ENCODE measurements around the gene GPR27.

GRCh38 chr3:71771126-71771525 lies 17.5 kb downstream of the GPR27 start:
- no peak for TF ChIP-seq PML (IDR thresholded peaks at IDR 0.05; ENCODE audit: low read length)
- no peak for TF ChIP-seq CTCF (IDR thresholded peaks at IDR 0.05 in 2 of 3, conservative IDR thresholded peaks at IDR 0.05 in 1 of 3; ENCODE audit: control insufficient read depth in 2 of 3, extremely low read depth in 1 of 3, insufficient read depth in 1 of 3, low read depth in 3 of 3, low read length in 3 of 3)
- no peak for TF ChIP-seq EGR1 (IDR thresholded peaks at IDR 0.05; ENCODE audit: borderline replicate concordance in 1 of 2, low read depth in 2 of 2, low read length in 2 of 2)
- TF ChIP-seq E4F1 (IDR thresholded peaks at IDR 0.05; ENCODE audit: borderline replicate concordance, partially characterized antibody) = no peak
- no peak for TF ChIP-seq TCF7 (IDR thresholded peaks at IDR 0.05; ENCODE audit: borderline replicate concordance)
- TF ChIP-seq ZBTB11 (CRISPR knock-in tag; IDR thresholded peaks at IDR 0.05) = no peak
- TF ChIP-seq SUZ12 (IDR thresholded peaks at IDR 0.05; ENCODE audit: unreplicated experiment) = no peak
- no peak for TF ChIP-seq CEBPB (IDR thresholded peaks at IDR 0.05; ENCODE audit: borderline replicate concordance in 1 of 2, low read depth in 2 of 2, low read length in 2 of 2)
- TF ChIP-seq EZH2 (IDR thresholded peaks at IDR 0.05; ENCODE audit: borderline replicate concordance, control insufficient read depth, low read depth, low read length) = no peak
- no peak for TF ChIP-seq RAD51 (IDR thresholded peaks at IDR 0.05)
- no peak for TF ChIP-seq REST (IDR thresholded peaks at IDR 0.05; ENCODE audit: low read depth, low read length)
- TF ChIP-seq RBBP5 (conservative IDR thresholded peaks at IDR 0.05) = no peak
- TF ChIP-seq YY1 (IDR thresholded peaks at IDR 0.05; ENCODE audit: low read depth, low read length) = no peak
- TF ChIP-seq NFYB (IDR thresholded peaks at IDR 0.05; ENCODE audit: insufficient read depth, low read depth, low read length) = no peak
